ENCODE measurements around the gene C8A. TPM values are rescaled to one million over a fixed set of nuclear protein-coding genes. Genes with fewer than 3 reads are reported as not detected.

Gene C8A
- total and polyA plus RNA-seq, 2 of the 13 experiments (the other 11 are each of a cell fraction or from before 2014, with no cell fraction given) = 10.5 to 15.0 TPM

- Histone ChIP-seq H3K27me3 (ENCODE audit: control insufficient read depth in 1 of 2, insufficient read depth in 2 of 2, low read length in 2 of 2) (no peaks in the 10 kb centered on the region), H3K4me3 (replicated peaks in 1 of 3; ENCODE audit: insufficient read depth in 1 of 3, low read depth in 2 of 3, low read length in 3 of 3) (no peak overlapping the region), H3K9ac (ENCODE audit: insufficient read depth, low read depth, low read length) (no peak overlapping the region), H3K4me2 (ENCODE audit: low read depth, low read length) (no peak overlapping the region), H3K9me3 (ENCODE audit: low read length) (no peaks in the 10 kb centered on the region), H3K27ac (ENCODE audit: extremely low read length, insufficient read depth, low read length) (no peak overlapping the region), H3K36me3 (replicated peaks in 1 of 2; ENCODE audit: control insufficient read depth in 1 of 2, insufficient read depth in 2 of 2, low read length in 2 of 2) (no peaks in the 10 kb centered on the region), H3K4me1 (ENCODE audit: insufficient read depth, low read length) (peaks cover 22% of the 10 kb centered on the region), H2AFZ (ENCODE audit: low read length) (no peak overlapping the region), H3K79me2 (ENCODE audit: insufficient read depth, low read length) (no peaks in the 10 kb centered on the region), H4K20me1 (ENCODE audit: insufficient read depth, low read length) (no peaks in the 10 kb centered on the region)
- no TSS peak for BruUV-seq (replicated peaks)
- ChIA-PET CTCF (ENCODE audit: low intra/inter-chr PET ratio, low total read pairs) (no interaction called here), POLR2A (interaction anchor here (0.8 to 1.1 kb wide), 2 partner anchors 25 to 31 kb away, joined by 3 to 4 read pairs; partner anchors contain the start of gene C8A)
- intact Hi-C loops (cut with micrococcal nuclease; ENCODE audit: unreplicated experiment) = no loop called here
- FAIRE-seq (no peak), ATAC-seq (no peak), DNase-seq (ENCODE audit: low spot score) (no peak)
- TF ChIP-seq SAFB2 (CRISPR knock-in tag; IDR thresholded peaks at IDR 0.05; ENCODE audit: borderline replicate concordance, low read depth) = no peak
- peak; percentile 26; the same call in 1 of the 2 replicates for TF ChIP-seq ZNF768 (CRISPR knock-in tag; IDR thresholded peaks at IDR 0.05)
- in situ Hi-C loops (cut with HindIII; ENCODE audit: extremely low pct_ligation_motif_present, low pct_unique_long_range_greater_than_20kb) = no loop called here
- 74% methylated on average over 1 of the region's 1 CpG for WGBS (ENCODE audit: low lambda C conversion rate)
These were observed 26.2 kb downstream of the C8A start for GRCh38 chr1:56880774-56881173.

- in situ Hi-C loops (cut with HindIII; ENCODE audit: extremely low pct_ligation_motif_present, low pct_unique_long_range_greater_than_20kb) (no loop called here), intact Hi-C loops (cut with micrococcal nuclease; ENCODE audit: unreplicated experiment) (no loop called here)
- BruUV-seq (replicated peaks) = no TSS peak
- Histone ChIP-seq H3K4me2 (ENCODE audit: low read depth, low read length) (no peak overlapping the region), H3K79me2 (ENCODE audit: insufficient read depth, low read length) (no peaks in the 10 kb centered on the region), H3K36me3 (replicated peaks in 1 of 2; ENCODE audit: control insufficient read depth in 1 of 2, insufficient read depth in 2 of 2, low read length in 2 of 2) (no peaks in the 10 kb centered on the region), H4K20me1 (ENCODE audit: insufficient read depth, low read length) (no peaks in the 10 kb centered on the region), H3K4me3 (replicated peaks in 1 of 3; ENCODE audit: insufficient read depth in 1 of 3, low read depth in 2 of 3, low read length in 3 of 3) (no peak overlapping the region), H3K27me3 (ENCODE audit: control insufficient read depth in 1 of 2, insufficient read depth in 2 of 2, low read length in 2 of 2) (no peaks in the 10 kb centered on the region), H2AFZ (ENCODE audit: low read length) (no peak overlapping the region), H3K27ac (ENCODE audit: extremely low read length, insufficient read depth, low read length) (no peak overlapping the region), H3K4me1 (ENCODE audit: insufficient read depth, low read length) (peaks cover 22% of the 10 kb centered on the region), H3K9me3 (ENCODE audit: low read length) (no peaks in the 10 kb centered on the region), H3K9ac (ENCODE audit: insufficient read depth, low read depth, low read length) (no peak overlapping the region)
- no peak for ATAC-seq
- POLR2A ChIA-PET = no interaction called here
- CTCF ChIA-PET (ENCODE audit: low intra/inter-chr PET ratio, low total read pairs) = no interaction called here
- no peak for FAIRE-seq
- TF ChIP-seq ZBTB38 (CRISPR knock-in tag; IDR thresholded peaks at IDR 0.05) = no peak
- TF ChIP-seq GFI1 (CRISPR knock-in tag; IDR thresholded peaks at IDR 0.05; ENCODE audit: borderline replicate concordance) = no peak
- TF ChIP-seq ZXDC (CRISPR knock-in tag; IDR thresholded peaks at IDR 0.05) = no peak
- no peak for DNase-seq (ENCODE audit: low spot score)
- 95% methylated on average over 6 of the region's 6 CpGs for WGBS (ENCODE audit: low lambda C conversion rate)
These were observed 26.8 kb downstream of the C8A start for GRCh38 chr1:56881417-56881816.

Data from HepG2 (cell line).